HFFc6 (cell line): ENCODE results near the gene KIFBP. TPM values are rescaled to one million over a fixed set of nuclear protein-coding genes. Genes with fewer than 3 reads are reported as not detected.

ENCODE experiments used
- DNase-seq: peaks from one replicate; pipeline ENCODE4 v3.0.0-alpha.2; 2018
- H3K27ac Mint-ChIP-seq: 2 replicates; pipeline ENCODE4 v1.8.0; 2020; ENCODE audit warnings: mild to moderate bottlenecking, mixed read lengths
- H3K27me3 Mint-ChIP-seq: 2 replicates; pipeline ENCODE4 v1.8.0; 2021; ENCODE audit warnings: mild to moderate bottlenecking, moderate library complexity, mixed read lengths; ENCODE audit not compliant: insufficient read depth
- H3K36me3 Mint-ChIP-seq: 2 replicates; pipeline ENCODE4 v1.8.0; 2021; ENCODE audit warnings: low read depth, mixed read lengths
- H3K4me1 Mint-ChIP-seq: 2 replicates; pipeline ENCODE4 v1.8.0; 2020; ENCODE audit warnings: low read depth, mixed read lengths
- H3K4me3 Mint-ChIP-seq: 2 replicates; pipeline ENCODE4 v1.8.0; 2020; ENCODE audit warnings: mild to moderate bottlenecking, moderate library complexity, mixed read lengths
- H3K9me3 Mint-ChIP-seq: 2 replicates; pipeline ENCODE4 v1.8.0; 2020; ENCODE audit warnings: mild to moderate bottlenecking, mixed read lengths
- total RNA-seq, 6 experiments: library from RNA; stranded (reverse); fragmentation: NEBNext Ultra II Directional; extraction: Animal tissue kit (Norgen Biotek cat#: 25700); gene quantifications; 2 replicates in 1 of 6; 3 replicates in 5 of 6; pipeline ENCODE4 v1.2.3, GENCODE V29; 2021
- TF ChIP-seq, protein P1 (sequence below): fragments of 200-600 bp; sonication (generic); IDR thresholded peaks from 2 replicates; pipeline ENCODE4 v1.5.0; 2021; ENCODE audit warnings: antibody characterized with exemption, mild to moderate bottlenecking

Gene KIFBP
- total RNA-seq, 6 experiments from 2014 or later, result 43.6 to 56.2 (median 51.9) TPM

DNA sequence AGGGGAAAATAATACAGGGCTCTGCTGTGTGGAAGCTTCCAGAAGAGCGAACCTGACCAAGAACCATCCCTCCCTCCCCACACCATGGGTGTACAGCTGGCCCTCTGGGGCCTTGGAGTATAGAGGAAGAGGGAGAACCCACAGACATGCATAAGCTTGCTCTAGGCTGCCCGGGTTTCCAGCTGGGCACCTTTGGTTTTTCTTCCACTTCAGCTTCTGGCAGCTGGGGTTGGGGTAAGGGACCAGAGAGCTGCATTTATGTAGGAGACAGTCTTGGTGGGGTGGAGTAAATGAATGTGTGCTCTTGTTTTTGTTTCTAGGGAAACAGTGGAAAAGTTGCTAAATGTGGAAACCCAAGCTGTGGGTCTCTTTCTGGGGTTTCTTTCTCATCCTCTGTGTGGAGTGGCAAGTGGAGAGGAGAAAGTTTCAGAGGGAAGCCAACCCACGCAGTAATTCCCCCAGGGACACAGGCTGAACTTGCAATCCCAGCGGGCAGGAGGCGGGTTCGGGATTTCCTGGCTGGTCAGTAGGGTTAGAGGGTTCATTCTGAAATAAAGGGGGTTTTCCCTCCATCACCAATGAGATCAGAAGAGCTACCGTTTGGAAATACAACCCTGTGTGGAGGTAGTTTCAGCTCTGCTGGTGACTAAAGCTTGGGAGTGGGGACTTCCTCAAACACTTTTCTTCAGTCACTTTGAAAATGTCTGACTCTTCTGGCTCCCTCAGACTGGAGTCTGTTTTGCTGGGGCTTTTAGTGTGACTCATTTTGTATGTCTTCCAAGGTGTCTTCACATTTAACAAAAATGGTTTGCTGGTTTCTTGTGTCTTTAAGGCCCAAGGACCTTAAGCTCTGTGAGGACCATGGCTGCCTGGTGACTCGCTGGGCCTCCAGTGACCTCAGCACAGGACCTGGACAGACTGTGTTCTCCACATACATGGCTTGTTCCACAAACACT lies 77.1 kb downstream of the KIFBP start:
- Mint-ChIP-seq H3K27me3 (peaks cover 9% of the 10 kb centered on the region; the same call in 1 of the 2 replicates), H3K4me3 (peak overlapping the region; percentile 48; the same call in 1 of the 2 replicates), H3K27ac (peak overlapping the region; percentile 96), H3K4me1 (peaks cover 52% of the 10 kb centered on the region), H3K9me3 (no peaks in the 10 kb centered on the region), H3K36me3 (peaks cover 4% of the 10 kb centered on the region; the same call in 1 of the 2 replicates)
- TF ChIP-seq, protein P1, sequence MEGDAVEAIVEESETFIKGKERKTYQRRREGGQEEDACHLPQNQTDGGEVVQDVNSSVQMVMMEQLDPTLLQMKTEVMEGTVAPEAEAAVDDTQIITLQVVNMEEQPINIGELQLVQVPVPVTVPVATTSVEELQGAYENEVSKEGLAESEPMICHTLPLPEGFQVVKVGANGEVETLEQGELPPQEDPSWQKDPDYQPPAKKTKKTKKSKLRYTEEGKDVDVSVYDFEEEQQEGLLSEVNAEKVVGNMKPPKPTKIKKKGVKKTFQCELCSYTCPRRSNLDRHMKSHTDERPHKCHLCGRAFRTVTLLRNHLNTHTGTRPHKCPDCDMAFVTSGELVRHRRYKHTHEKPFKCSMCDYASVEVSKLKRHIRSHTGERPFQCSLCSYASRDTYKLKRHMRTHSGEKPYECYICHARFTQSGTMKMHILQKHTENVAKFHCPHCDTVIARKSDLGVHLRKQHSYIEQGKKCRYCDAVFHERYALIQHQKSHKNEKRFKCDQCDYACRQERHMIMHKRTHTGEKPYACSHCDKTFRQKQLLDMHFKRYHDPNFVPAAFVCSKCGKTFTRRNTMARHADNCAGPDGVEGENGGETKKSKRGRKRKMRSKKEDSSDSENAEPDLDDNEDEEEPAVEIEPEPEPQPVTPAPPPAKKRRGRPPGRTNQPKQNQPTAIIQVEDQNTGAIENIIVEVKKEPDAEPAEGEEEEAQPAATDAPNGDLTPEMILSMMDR, result no peak
- peak; percentile 42 for DNase-seq

Other genes with a start within 250 kb of the KIFBP start
- under 1 TPM in 2 of 6 experiments, not detected in 4; 0.09 TPM for gene STOX1, start 161.3 kb upstream of the KIFBP start, total RNA-seq
- gene DDX50, start 87.5 kb upstream of the KIFBP start, total RNA-seq, result 10 to 100 TPM; 35.6 to 39.4 (median 37.3) TPM
- gene DDX21, start 32.6 kb upstream of the KIFBP start, total RNA-seq, result 100 to 1,000 TPM in 1 of 6 experiments, 10 to 100 TPM in 5; 81.7 to 103 (median 90.7) TPM
- gene SRGN, start 99.3 kb downstream of the KIFBP start, total RNA-seq, result 100 to 1,000 TPM; 128 to 471 (median 424) TPM
- gene VPS26A, start 135.4 kb downstream of the KIFBP start, total RNA-seq, result 10 to 100 TPM; 47.9 to 62.8 (median 61.4) TPM
- 10 to 100 TPM; 26.4 to 31.0 (median 28.9) TPM for gene SUPV3L1, start 191.4 kb downstream of the KIFBP start, total RNA-seq
- under 1 TPM; 0.09 to 0.54 (median 0.42) TPM for gene HKDC1, start 231.5 kb downstream of the KIFBP start, total RNA-seq